HepG2 (cell line): ENCODE measurements around the gene RARA. TPM values are rescaled to one million over a fixed set of nuclear protein-coding genes. Genes with fewer than 3 reads are reported as not detected.
A peak's percentile ranks its signal among the peaks of the same experiment; 100 is the strongest.

Source experiments
- CHCHD3 ChIP-seq: sonication (generic); formaldehyde crosslinking; IDR thresholded peaks from 2 replicates; pipeline ENCODE4 v1.8.0; 2022; ENCODE audit warnings: mild to moderate bottlenecking, missing genetic modification reagents, moderate library complexity
- HMG20B ChIP-seq: conservative IDR thresholded peaks from 2 replicates; pipeline ENCODE4 v1.6.1; 2016; ENCODE audit warnings: missing genetic modification reagents, missing compliant biosample characterization
- NFYC ChIP-seq: IDR thresholded peaks from 2 replicates; pipeline ENCODE4 v1.6.1; 2016; ENCODE audit warnings: missing genetic modification reagents, missing compliant biosample characterization
- PAX8 ChIP-seq: sonication (generic); formaldehyde crosslinking; IDR thresholded peaks from 2 replicates; pipeline ENCODE4 v1.8.0; 2022; ENCODE audit warnings: mild to moderate bottlenecking, missing genetic modification reagents, borderline replicate concordance
- SAP130 ChIP-seq: IDR thresholded peaks from 2 replicates; pipeline ENCODE4 v1.6.1; 2016; ENCODE audit warnings: low read depth
- ZC3H13 ChIP-seq: sonication (generic); formaldehyde crosslinking; IDR thresholded peaks from 2 replicates; pipeline ENCODE4 v1.8.1; 2023; ENCODE audit warnings: mild to moderate bottlenecking, missing genetic modification reagents, moderate library complexity
- ZMYM4 ChIP-seq: sonication (generic); formaldehyde crosslinking; IDR thresholded peaks from 2 replicates; pipeline ENCODE4 v1.8.1; 2023; ENCODE audit warnings: mild to moderate bottlenecking, missing genetic modification reagents
- ZNF790 ChIP-seq: sonication (generic); formaldehyde crosslinking; IDR thresholded peaks from 2 replicates; pipeline ENCODE4 v1.8.0; 2022; ENCODE audit warnings: missing genetic modification reagents, mild to moderate bottlenecking, borderline replicate concordance
- polyA plus RNA-seq, 8 experiments: library from polyadenylated mRNA; depleted of rRNA in 3 of 8; stranded (reverse) in 7 of 8; unstranded in 1 of 8; fragments of >200 nt; fragmentation: Illumina TruSeq in 4 of 8; extraction: Trizol in 4 of 8; gene quantifications; 2 replicates each; pipeline versions ENCODE4 v1.2.1 to v1.2.3, GENCODE V29; 2011 to 2016; ENCODE audit warnings: low read depth in 4 of 8, missing spikeins in 1 of 8, mixed read lengths in 1 of 8; ENCODE audit not compliant: insufficient read depth in 1 of 8
- total RNA-seq, 5 experiments: library from RNA; depleted of rRNA; stranded (reverse); fragments of >200 nt; fragmentation: Illumina TruSeq; extraction: Trizol; gene quantifications; 2 replicates each; pipeline ENCODE4 v1.2.3, GENCODE V29; 2016; ENCODE audit warnings: low read depth in 1 of 5
- TF ChIP-seq, protein P1 (sequence below): IDR thresholded peaks from 2 replicates; pipeline ENCODE4 v1.6.1; 2018; ENCODE audit warnings: missing genetic modification reagents, mild to moderate bottlenecking, missing compliant biosample characterization
- TF ChIP-seq, protein P2 (sequence below): sonication (generic); formaldehyde crosslinking; IDR thresholded peaks from 2 replicates; pipeline ENCODE4 v1.4.0; 2020; ENCODE audit warnings: low read depth, mild to moderate bottlenecking, missing genetic modification reagents
- TF ChIP-seq, protein P3 (sequence below): sonication (generic); formaldehyde crosslinking; IDR thresholded peaks from 2 replicates; pipeline ENCODE4 v1.5.0; 2020; ENCODE audit warnings: mild to moderate bottlenecking, missing genetic modification reagents, moderate library complexity
- TF ChIP-seq, protein P4 (sequence below): sonication (generic); formaldehyde crosslinking; IDR thresholded peaks from 2 replicates; pipeline ENCODE4 v1.5.0; 2020; ENCODE audit warnings: mild to moderate bottlenecking, low read depth, missing genetic modification reagents, borderline replicate concordance
- TF ChIP-seq, protein P5 (sequence below): sonication (generic); formaldehyde crosslinking; IDR thresholded peaks from 2 replicates; pipeline ENCODE4 v1.9.0; 2022; ENCODE audit warnings: low read depth, missing genetic modification reagents
- TF ChIP-seq, protein P6 (sequence below), 2 experiments: IDR thresholded peaks; 2 replicates each; pipeline ENCODE4 v1.6.1; 2011 to 2012; ENCODE audit warnings: low read length in 2 of 2, borderline replicate concordance in 1 of 2, low read depth in 1 of 2, mild to moderate bottlenecking in 1 of 2, moderate library complexity in 1 of 2
- TF ChIP-seq, protein P7 (sequence below): sonication (generic); formaldehyde crosslinking; IDR thresholded peaks from 2 replicates; pipeline ENCODE4 v1.8.0; 2022; ENCODE audit warnings: mild to moderate bottlenecking, missing genetic modification reagents

RARA gene
- total and polyA plus RNA-seq, 2 of the 13 experiments (the other 11 are each of a cell fraction or from before 2014, with no cell fraction given): 6.4 to 8.6 TPM

DNA sequence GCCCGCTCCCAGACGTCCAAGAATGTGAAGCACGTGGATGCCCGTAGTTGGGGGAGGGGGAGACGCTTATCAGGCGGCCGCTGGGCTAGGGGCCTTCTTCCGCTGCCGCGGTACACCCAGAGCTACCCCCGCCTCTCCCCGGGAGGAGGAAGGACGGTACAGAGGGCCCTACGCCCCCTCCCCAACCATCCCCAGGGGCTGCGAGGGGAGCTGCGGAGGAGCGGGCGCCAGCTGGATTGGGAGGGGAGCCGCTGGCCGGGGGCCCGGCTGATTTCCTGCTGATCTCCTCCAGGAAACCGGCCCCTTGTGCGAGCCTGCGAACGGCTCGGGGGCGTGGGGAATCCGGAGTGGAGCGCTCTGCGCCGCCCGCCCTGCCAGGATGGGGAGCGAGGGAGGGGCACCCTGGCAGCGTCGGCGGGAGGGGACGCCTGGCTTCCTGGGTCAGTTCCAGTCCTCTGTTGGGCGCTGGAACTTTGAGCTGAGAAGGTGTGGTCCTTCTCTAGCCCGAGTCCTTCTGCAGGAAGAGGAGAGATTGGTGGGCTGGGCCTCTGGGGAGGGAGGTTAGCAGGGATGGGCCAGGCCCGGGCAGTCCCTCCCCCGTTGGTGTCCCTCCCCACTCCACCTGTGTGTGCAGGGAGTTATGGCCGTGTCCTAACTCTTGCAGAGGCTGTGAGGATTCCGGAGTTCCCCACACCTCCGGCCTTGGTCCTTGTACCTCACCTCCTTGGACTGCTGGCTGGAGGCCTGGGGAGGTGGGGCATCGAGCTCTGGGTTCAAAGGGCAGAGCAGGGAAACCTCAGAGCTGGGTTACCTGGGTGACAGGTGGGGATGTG is 36.4 kb downstream of the RARA start (continued):
- TF ChIP-seq, protein P1, sequence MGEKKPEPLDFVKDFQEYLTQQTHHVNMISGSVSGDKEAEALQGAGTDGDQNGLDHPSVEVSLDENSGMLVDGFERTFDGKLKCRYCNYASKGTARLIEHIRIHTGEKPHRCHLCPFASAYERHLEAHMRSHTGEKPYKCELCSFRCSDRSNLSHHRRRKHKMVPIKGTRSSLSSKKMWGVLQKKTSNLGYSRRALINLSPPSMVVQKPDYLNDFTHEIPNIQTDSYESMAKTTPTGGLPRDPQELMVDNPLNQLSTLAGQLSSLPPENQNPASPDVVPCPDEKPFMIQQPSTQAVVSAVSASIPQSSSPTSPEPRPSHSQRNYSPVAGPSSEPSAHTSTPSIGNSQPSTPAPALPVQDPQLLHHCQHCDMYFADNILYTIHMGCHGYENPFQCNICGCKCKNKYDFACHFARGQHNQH: peak; percentile 70
- TF ChIP-seq NFYC (peak; percentile 40), CHCHD3 (0 out of 2 replicates have a peak, but pooled peaks have one; percentile 75), ZNF790 (peak; percentile 85), HMG20B (CRISPR knock-in tag) (peak; percentile 50; the same call in 1 of the 2 replicates), PAX8 (CRISPR knock-in tag) (peak; percentile 92; the same call in 1 of the 2 replicates), SAP130 (CRISPR knock-in tag) (peak; percentile 78), ZMYM4 (CRISPR knock-in tag) (peak; percentile 59), ZC3H13 (CRISPR knock-in tag) (peak; percentile 89; the same call in 1 of the 2 replicates)
- TF ChIP-seq, protein P2, sequence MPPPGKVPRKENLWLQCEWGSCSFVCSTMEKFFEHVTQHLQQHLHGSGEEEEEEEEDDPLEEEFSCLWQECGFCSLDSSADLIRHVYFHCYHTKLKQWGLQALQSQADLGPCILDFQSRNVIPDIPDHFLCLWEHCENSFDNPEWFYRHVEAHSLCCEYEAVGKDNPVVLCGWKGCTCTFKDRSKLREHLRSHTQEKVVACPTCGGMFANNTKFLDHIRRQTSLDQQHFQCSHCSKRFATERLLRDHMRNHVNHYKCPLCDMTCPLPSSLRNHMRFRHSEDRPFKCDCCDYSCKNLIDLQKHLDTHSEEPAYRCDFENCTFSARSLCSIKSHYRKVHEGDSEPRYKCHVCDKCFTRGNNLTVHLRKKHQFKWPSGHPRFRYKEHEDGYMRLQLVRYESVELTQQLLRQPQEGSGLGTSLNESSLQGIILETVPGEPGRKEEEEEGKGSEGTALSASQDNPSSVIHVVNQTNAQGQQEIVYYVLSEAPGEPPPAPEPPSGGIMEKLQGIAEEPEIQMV (CRISPR knock-in tag): 0 out of 2 replicates have a peak, but pooled peaks have one; percentile 15
- TF ChIP-seq, protein P3, sequence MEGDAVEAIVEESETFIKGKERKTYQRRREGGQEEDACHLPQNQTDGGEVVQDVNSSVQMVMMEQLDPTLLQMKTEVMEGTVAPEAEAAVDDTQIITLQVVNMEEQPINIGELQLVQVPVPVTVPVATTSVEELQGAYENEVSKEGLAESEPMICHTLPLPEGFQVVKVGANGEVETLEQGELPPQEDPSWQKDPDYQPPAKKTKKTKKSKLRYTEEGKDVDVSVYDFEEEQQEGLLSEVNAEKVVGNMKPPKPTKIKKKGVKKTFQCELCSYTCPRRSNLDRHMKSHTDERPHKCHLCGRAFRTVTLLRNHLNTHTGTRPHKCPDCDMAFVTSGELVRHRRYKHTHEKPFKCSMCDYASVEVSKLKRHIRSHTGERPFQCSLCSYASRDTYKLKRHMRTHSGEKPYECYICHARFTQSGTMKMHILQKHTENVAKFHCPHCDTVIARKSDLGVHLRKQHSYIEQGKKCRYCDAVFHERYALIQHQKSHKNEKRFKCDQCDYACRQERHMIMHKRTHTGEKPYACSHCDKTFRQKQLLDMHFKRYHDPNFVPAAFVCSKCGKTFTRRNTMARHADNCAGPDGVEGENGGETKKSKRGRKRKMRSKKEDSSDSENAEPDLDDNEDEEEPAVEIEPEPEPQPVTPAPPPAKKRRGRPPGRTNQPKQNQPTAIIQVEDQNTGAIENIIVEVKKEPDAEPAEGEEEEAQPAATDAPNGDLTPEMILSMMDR (CRISPR knock-in tag): 0 out of 2 replicates have a peak, but pooled peaks have one; percentile 27
- TF ChIP-seq, protein P4, sequence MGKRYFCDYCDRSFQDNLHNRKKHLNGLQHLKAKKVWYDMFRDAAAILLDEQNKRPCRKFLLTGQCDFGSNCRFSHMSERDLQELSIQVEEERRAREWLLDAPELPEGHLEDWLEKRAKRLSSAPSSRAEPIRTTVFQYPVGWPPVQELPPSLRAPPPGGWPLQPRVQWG: no peak
- TF ChIP-seq, protein P5, sequence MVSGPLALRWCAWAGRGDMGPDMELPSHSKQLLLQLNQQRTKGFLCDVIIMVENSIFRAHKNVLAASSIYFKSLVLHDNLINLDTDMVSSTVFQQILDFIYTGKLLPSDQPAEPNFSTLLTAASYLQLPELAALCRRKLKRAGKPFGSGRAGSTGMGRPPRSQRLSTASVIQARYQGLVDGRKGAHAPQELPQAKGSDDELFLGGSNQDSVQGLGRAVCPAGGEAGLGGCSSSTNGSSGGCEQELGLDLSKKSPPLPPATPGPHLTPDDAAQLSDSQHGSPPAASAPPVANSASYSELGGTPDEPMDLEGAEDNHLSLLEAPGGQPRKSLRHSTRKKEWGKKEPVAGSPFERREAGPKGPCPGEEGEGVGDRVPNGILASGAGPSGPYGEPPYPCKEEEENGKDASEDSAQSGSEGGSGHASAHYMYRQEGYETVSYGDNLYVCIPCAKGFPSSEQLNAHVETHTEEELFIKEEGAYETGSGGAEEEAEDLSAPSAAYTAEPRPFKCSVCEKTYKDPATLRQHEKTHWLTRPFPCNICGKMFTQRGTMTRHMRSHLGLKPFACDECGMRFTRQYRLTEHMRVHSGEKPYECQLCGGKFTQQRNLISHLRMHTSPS (CRISPR knock-in tag): peak; percentile 89
- TF ChIP-seq, protein P6, sequence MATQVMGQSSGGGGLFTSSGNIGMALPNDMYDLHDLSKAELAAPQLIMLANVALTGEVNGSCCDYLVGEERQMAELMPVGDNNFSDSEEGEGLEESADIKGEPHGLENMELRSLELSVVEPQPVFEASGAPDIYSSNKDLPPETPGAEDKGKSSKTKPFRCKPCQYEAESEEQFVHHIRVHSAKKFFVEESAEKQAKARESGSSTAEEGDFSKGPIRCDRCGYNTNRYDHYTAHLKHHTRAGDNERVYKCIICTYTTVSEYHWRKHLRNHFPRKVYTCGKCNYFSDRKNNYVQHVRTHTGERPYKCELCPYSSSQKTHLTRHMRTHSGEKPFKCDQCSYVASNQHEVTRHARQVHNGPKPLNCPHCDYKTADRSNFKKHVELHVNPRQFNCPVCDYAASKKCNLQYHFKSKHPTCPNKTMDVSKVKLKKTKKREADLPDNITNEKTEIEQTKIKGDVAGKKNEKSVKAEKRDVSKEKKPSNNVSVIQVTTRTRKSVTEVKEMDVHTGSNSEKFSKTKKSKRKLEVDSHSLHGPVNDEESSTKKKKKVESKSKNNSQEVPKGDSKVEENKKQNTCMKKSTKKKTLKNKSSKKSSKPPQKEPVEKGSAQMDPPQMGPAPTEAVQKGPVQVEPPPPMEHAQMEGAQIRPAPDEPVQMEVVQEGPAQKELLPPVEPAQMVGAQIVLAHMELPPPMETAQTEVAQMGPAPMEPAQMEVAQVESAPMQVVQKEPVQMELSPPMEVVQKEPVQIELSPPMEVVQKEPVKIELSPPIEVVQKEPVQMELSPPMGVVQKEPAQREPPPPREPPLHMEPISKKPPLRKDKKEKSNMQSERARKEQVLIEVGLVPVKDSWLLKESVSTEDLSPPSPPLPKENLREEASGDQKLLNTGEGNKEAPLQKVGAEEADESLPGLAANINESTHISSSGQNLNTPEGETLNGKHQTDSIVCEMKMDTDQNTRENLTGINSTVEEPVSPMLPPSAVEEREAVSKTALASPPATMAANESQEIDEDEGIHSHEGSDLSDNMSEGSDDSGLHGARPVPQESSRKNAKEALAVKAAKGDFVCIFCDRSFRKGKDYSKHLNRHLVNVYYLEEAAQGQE (IDR thresholded peaks at IDR 0.05; ENCODE audit: borderline replicate concordance in 1 of 2, low read depth in 1 of 2, low read length in 2 of 2): no peak
- TF ChIP-seq, protein P7, sequence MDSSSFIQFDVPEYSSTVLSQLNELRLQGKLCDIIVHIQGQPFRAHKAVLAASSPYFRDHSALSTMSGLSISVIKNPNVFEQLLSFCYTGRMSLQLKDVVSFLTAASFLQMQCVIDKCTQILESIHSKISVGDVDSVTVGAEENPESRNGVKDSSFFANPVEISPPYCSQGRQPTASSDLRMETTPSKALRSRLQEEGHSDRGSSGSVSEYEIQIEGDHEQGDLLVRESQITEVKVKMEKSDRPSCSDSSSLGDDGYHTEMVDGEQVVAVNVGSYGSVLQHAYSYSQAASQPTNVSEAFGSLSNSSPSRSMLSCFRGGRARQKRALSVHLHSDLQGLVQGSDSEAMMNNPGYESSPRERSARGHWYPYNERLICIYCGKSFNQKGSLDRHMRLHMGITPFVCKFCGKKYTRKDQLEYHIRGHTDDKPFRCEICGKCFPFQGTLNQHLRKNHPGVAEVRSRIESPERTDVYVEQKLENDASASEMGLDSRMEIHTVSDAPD: 0 out of 2 replicates have a peak, but pooled peaks have one; percentile 40
